IPS-NIHi11 (cell line): ENCODE results near the gene TMEM242.

Experiments
- DNase-seq: peaks from one replicate; pipeline ENCODE4 v3.0.0; 2012; ENCODE audit warnings: mixed read lengths, low spot score

Gene TMEM242

GRCh38 chr6:157248264-157248663, 75.1 kb downstream of the TMEM242 start:
- DNase-seq: no peak

GRCh38 chr6:157246771-157247484, 76.4 kb downstream of the TMEM242 start:
- no peak for DNase-seq

- no peak for DNase-seq
These were observed 77.2 kb downstream of the TMEM242 start for GRCh38 chr6:157246048-157246630.

GRCh38 chr6:157245436-157245835, 77.9 kb downstream of the TMEM242 start:
- no peak for DNase-seq

GRCh38 chr6:157244780-157245179, 78.5 kb downstream of the TMEM242 start:
- DNase-seq: no peak

- no peak for DNase-seq
These were observed 79.1 kb downstream of the TMEM242 start for GRCh38 chr6:157244175-157244574.

GRCh38 chr6:157242791-157243190, 80.5 kb downstream of the TMEM242 start:
- DNase-seq: no peak

GRCh38 chr6:157240960-157241311, 82.4 kb downstream of the TMEM242 start:
- DNase-seq: no peak

- no peak for DNase-seq
These were observed 83.0 kb downstream of the TMEM242 start for GRCh38 chr6:157240059-157240959.

- no peak for DNase-seq
These were observed 83.7 kb downstream of the TMEM242 start for GRCh38 chr6:157239671-157240058.
